ENCODE measurements around the gene COQ5.
"Not testable (repeated sequence)": the region's sequence is repeated elsewhere in the genome, so short reads cannot be mapped to it uniquely, and the experiment has no call there.

COQ5 gene

GRCh38 chr12:120522568-120522967, 6.4 kb downstream of the COQ5 start:
- no peak overlapping the region for H3K4me3 ChIP-seq (ENCODE audit: low read depth in 1 of 2, low read length in 1 of 2)
- no peaks in the 10 kb centered on the region for H3K4me1 ChIP-seq (ENCODE audit: control insufficient read depth in 1 of 2, insufficient read depth in 1 of 2, low read depth in 1 of 2, low read length in 1 of 2)
- no peaks in the 10 kb centered on the region for H3K9me3 ChIP-seq
- no peak overlapping the region for H3K27ac ChIP-seq
- no peaks in the 10 kb centered on the region for H3K27me3 ChIP-seq
- H3K36me3 ChIP-seq = no peaks in the 10 kb centered on the region
- TF ChIP-seq, protein P1, sequence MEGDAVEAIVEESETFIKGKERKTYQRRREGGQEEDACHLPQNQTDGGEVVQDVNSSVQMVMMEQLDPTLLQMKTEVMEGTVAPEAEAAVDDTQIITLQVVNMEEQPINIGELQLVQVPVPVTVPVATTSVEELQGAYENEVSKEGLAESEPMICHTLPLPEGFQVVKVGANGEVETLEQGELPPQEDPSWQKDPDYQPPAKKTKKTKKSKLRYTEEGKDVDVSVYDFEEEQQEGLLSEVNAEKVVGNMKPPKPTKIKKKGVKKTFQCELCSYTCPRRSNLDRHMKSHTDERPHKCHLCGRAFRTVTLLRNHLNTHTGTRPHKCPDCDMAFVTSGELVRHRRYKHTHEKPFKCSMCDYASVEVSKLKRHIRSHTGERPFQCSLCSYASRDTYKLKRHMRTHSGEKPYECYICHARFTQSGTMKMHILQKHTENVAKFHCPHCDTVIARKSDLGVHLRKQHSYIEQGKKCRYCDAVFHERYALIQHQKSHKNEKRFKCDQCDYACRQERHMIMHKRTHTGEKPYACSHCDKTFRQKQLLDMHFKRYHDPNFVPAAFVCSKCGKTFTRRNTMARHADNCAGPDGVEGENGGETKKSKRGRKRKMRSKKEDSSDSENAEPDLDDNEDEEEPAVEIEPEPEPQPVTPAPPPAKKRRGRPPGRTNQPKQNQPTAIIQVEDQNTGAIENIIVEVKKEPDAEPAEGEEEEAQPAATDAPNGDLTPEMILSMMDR (IDR thresholded peaks at IDR 0.05) = no peak

DNA sequence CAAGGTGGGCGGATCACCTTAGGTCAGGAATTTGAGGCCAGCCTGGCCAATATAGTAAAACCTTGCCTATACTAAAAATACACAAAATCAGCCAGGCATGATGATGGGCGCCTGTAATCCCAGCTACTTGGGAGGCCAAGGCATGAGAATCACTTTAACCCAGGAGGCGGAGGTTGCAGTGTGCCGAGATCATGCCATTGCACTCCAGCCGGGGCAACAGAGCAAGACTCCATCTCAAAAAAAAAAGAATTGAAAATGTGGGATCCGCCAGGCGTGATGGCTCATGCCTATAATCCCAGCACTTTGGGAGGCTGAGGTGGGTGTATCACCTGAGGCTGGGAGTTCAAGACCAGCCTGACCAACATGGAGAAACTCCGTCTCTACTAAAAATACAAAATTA, 9.6 kb downstream of the COQ5 start:
- not testable (repeated sequence) for H3K27ac ChIP-seq; H3K4me3 ChIP-seq (ENCODE audit: low read depth in 1 of 2, low read length in 1 of 2); H3K9me3 ChIP-seq; H3K27me3 ChIP-seq; H3K4me1 ChIP-seq (ENCODE audit: control insufficient read depth in 1 of 2, insufficient read depth in 1 of 2, low read depth in 1 of 2, low read length in 1 of 2)
- H3K36me3 ChIP-seq = peaks cover 21% of the 10 kb centered on the region

DNA sequence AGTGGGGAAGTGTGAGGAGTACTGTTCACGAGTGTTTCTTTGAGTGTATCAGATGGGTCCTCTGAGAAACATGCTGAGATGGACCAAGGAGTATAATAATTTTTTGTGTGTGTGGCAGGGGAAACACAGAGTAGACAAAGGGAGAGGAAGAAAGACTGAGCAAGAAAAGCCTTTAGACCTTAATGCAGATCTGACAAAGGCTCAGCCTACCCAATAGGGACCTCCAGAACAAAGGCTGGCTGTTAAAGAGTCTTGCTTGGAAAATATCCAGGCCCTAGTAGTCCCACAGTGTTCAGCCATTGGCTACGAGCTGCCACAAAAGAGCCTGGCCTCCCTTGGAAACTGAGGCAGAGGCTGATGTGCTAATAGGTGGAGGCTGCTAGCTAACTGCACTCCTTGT, 13.5 kb downstream of the COQ5 start:
- no peaks in the 10 kb centered on the region for H3K27me3 ChIP-seq
- no peak overlapping the region for H3K4me3 ChIP-seq (ENCODE audit: low read depth in 1 of 2, low read length in 1 of 2)
- H3K27ac ChIP-seq = no peak overlapping the region
- TF ChIP-seq, protein P1 (IDR thresholded peaks at IDR 0.05) = no peak
- H3K9me3 ChIP-seq = no peaks in the 10 kb centered on the region
- H3K36me3 ChIP-seq = peaks cover 29% of the 10 kb centered on the region
- H3K4me1 ChIP-seq (ENCODE audit: control insufficient read depth in 1 of 2, insufficient read depth in 1 of 2, low read depth in 1 of 2, low read length in 1 of 2) = no peaks in the 10 kb centered on the region

GRCh38 chr12:120514002-120514401, 15.0 kb downstream of the COQ5 start:
- Histone ChIP-seq H3K9me3 (no peaks in the 10 kb centered on the region), H3K27ac (no peak overlapping the region), H3K4me3 (ENCODE audit: low read depth in 1 of 2, low read length in 1 of 2) (no peak overlapping the region), H3K27me3 (no peaks in the 10 kb centered on the region), H3K4me1 (ENCODE audit: control insufficient read depth in 1 of 2, insufficient read depth in 1 of 2, low read depth in 1 of 2, low read length in 1 of 2) (no peaks in the 10 kb centered on the region), H3K36me3 (peaks cover 32% of the 10 kb centered on the region)
- TF ChIP-seq, protein P1 (IDR thresholded peaks at IDR 0.05) = no peak

GRCh38 chr12:120508537-120508936, 20.4 kb downstream of the COQ5 start:
- TF ChIP-seq, protein P1 (IDR thresholded peaks at IDR 0.05) = no peak
- Histone ChIP-seq H3K27me3 (no peaks in the 10 kb centered on the region), H3K9me3 (no peaks in the 10 kb centered on the region), H3K4me3 (ENCODE audit: low read depth in 1 of 2, low read length in 1 of 2) (no peak overlapping the region), H3K27ac (no peak overlapping the region), H3K4me1 (ENCODE audit: control insufficient read depth in 1 of 2, insufficient read depth in 1 of 2, low read depth in 1 of 2, low read length in 1 of 2) (no peaks in the 10 kb centered on the region), H3K36me3 (peaks cover 27% of the 10 kb centered on the region)

DNA sequence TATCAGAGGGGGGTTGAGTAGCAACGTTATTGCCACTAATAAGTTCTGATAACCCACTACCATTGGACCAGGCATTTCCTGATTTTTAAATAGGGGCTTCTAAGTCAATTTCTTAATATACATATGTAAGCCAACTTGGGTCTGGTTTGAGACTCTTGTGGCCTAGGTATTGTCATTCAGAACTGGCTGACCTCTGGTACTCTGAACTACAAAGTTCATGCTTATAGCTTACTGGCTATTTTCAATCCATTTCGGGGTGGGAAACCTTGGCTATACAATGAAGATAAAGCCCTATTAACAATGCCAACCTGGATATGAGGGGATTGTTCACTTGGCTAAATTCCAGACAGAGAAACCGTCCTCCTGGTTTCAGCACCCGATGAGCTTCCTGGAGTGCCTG, 24.4 kb downstream of the COQ5 start:
- H3K4me3 ChIP-seq (ENCODE audit: low read depth in 1 of 2, low read length in 1 of 2) = no peak overlapping the region
- H3K27ac ChIP-seq = no peak overlapping the region
- H3K27me3 ChIP-seq = no peaks in the 10 kb centered on the region
- H3K9me3 ChIP-seq = no peaks in the 10 kb centered on the region
- no peaks in the 10 kb centered on the region for H3K4me1 ChIP-seq (ENCODE audit: control insufficient read depth in 1 of 2, insufficient read depth in 1 of 2, low read depth in 1 of 2, low read length in 1 of 2)
- H3K36me3 ChIP-seq = peaks cover 36% of the 10 kb centered on the region
- TF ChIP-seq, protein P1 (IDR thresholded peaks at IDR 0.05) = no peak
